HTERT RPE-1 (cell line): ENCODE data around the gene YIPF1.

Source experiments
- in situ Hi-C: fragments of 300-500 bp; cut with MboI; formaldehyde crosslinking; loops from 4 replicates; pipeline ENCODE4 v1.14.3; 2020; ENCODE audit warnings: low sequenced_read_pairs

The YIPF1 gene

GRCh38 chr1:53889304-53890298, at the start of gene YIPF1:
Gene YIPF1 (minus strand): TSS chr1:53889797. CDS start chr1:53888937, 860 bp downstream.
- in situ Hi-C loops, result no loop called here

GRCh38 chr1:53938136-53938830, 48.7 kb upstream of the YIPF1 start:
- in situ Hi-C loops, result no loop called here

GRCh38 chr1:53936430-53936829, 46.8 kb upstream of the YIPF1 start:
- in situ Hi-C loops, result no loop called here

GRCh38 chr1:53934170-53934765, 44.7 kb upstream of the YIPF1 start:
- in situ Hi-C loops, result no loop called here

GRCh38 chr1:53931523-53931922, 41.9 kb upstream of the YIPF1 start:
- in situ Hi-C loops, result no loop called here

GRCh38 chr1:53930932-53931331, 41.3 kb upstream of the YIPF1 start:
- in situ Hi-C loops, result no loop called here

- in situ Hi-C loops, result no loop called here
Measured at GRCh38 chr1:53929246-53929960, 39.8 kb upstream of the YIPF1 start.

GRCh38 chr1:53927376-53927881, 37.8 kb upstream of the YIPF1 start:
- in situ Hi-C loops, result no loop called here

- in situ Hi-C loops, result no loop called here
Measured at GRCh38 chr1:53919675-53920066, 30.1 kb upstream of the YIPF1 start.

GRCh38 chr1:53918343-53918742, 28.7 kb upstream of the YIPF1 start:
- in situ Hi-C loops, result no loop called here

GRCh38 chr1:53913352-53914033, 23.9 kb upstream of the YIPF1 start:
- in situ Hi-C loops, result no loop called here

- in situ Hi-C loops, result no loop called here
Measured at GRCh38 chr1:53911442-53911841, 21.8 kb upstream of the YIPF1 start.

- in situ Hi-C loops, result no loop called here
Measured at GRCh38 chr1:53909946-53910345, 20.3 kb upstream of the YIPF1 start.

GRCh38 chr1:53906121-53906520, 16.5 kb upstream of the YIPF1 start:
- in situ Hi-C loops, result no loop called here

GRCh38 chr1:53905509-53905908, 15.9 kb upstream of the YIPF1 start:
- in situ Hi-C loops, result no loop called here

GRCh38 chr1:53902235-53903138, 12.9 kb upstream of the YIPF1 start:
- in situ Hi-C loops, result no loop called here

GRCh38 chr1:53899708-53900107, 10.1 kb upstream of the YIPF1 start:
- in situ Hi-C loops, result no loop called here

- in situ Hi-C loops, result no loop called here
Measured at GRCh38 chr1:53899206-53899628, 9.6 kb upstream of the YIPF1 start.

GRCh38 chr1:53896635-53897229, 7.1 kb upstream of the YIPF1 start:
- in situ Hi-C loops, result no loop called here
